ENCODE results near the gene PTTG1. TPM values are rescaled to one million over a fixed set of nuclear protein-coding genes. Genes with fewer than 3 reads are reported as not detected.

PTTG1 gene
- total and polyA plus RNA-seq, 9 of the 15 experiments (the other 6 are each of a cell fraction or from before 2014, with no cell fraction given): 193 to 1,088 (median 349) TPM

DNA sequence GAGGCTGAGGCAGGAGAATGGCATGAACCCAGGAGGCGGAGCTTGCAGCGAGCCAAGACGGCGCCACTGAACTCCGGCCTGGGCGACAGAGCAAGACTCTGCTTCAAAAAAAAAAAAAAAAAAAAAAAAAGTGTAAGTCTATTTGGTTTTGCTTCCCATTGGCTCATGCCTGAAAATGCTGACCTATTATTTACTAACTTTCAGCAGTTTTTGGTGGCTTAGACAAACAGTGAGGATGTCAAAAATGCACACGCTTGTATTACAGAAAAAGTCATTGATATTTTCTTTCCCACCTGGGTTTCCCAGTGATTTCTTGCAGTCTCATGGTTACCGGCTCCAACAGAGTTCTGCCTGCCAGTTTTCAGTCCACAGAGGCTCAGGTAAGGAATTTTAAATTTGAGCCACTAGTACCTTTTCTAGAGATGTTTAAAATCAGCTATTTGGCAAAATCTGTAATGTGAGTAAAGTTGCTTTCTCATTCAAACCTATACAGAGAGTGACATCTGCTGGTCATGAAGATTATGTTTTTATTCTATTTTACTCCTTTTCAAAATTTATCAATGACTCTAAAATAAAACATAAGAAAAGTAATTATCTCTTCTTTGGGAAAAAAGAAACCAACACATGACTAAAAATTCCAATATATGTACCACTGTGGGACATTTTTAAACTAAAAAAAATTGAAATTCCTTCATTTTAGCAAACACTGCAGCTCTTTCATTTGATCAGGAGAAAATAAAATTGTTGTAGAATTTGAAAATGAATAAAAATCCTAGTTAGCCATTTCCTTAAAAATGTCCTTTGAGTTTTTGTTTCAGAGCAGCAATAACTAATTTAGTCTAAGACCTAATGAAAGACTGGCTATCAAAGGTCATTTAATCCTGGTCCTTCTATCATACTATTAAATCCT, 30.6 kb upstream of the PTTG1 start (continued):
- TF ChIP-seq MAFG (tag; conservative IDR thresholded peaks at IDR 0.05) (peak; percentile 47; the same call in 1 of the 2 replicates), C11orf30 (IDR thresholded peaks at IDR 0.05; ENCODE audit: low read depth) (peak; percentile 52; the same call in 1 of the 2 replicates), ZNF316 (IDR thresholded peaks at IDR 0.05) (peak; percentile 76), CTCF (IDR thresholded peaks at IDR 0.05 in 2 of 3, conservative IDR thresholded peaks at IDR 0.05 in 1 of 3; ENCODE audit: insufficient read depth in 2 of 3, low read depth in 1 of 3, low read length in 3 of 3) (peak in 2 of 3 experiments; percentile 32 to 69; a peak in 3 of 6 replicates), ETV1 (tag; conservative IDR thresholded peaks at IDR 0.05; ENCODE audit: low read depth) (no peak)

GRCh38 chr5:160395111-160395510, 26.5 kb upstream of the PTTG1 start:
- ChIA-PET POLR2A (no interaction called here), CTCF (ENCODE audit: low intra/inter-chr PET ratio) (no interaction called here)
- Histone ChIP-seq H3K9me3 (replicated peaks; ENCODE audit: control insufficient read depth, insufficient read depth, low read depth, low read length) (no peaks in the 10 kb centered on the region), H4K20me1 (replicated peaks; ENCODE audit: control insufficient read depth, insufficient read depth, low read length) (no peaks in the 10 kb centered on the region), H2AFZ (ENCODE audit: low read depth, low read length) (no peak overlapping the region), H3K36me3 (ENCODE audit: control insufficient read depth, insufficient read depth, low read length) (no peaks in the 10 kb centered on the region), H3K27ac (ENCODE audit: extremely low read depth, low read depth, low read length) (no peak overlapping the region), H3K4me2 (ENCODE audit: insufficient read depth, low read length) (no peak overlapping the region), H3K4me1 (replicated peaks in 1 of 2; ENCODE audit: control insufficient read depth in 2 of 2, insufficient read depth in 2 of 2, low read length in 2 of 2) (no peaks in the 10 kb centered on the region), H3K79me2 (ENCODE audit: control insufficient read depth, insufficient read depth, low read length) (peaks cover 11% of the 10 kb centered on the region), H3K27me3 (ENCODE audit: control insufficient read depth in 2 of 2, insufficient read depth in 2 of 2, low read length in 2 of 2) (no peaks in the 10 kb centered on the region), H3K4me3 (no peak overlapping the region), H3K9me1 (ENCODE audit: control insufficient read depth, insufficient read depth, low read length) (no peaks in the 10 kb centered on the region), H3K9ac (ENCODE audit: insufficient read depth in 1 of 2, low read depth in 2 of 2, low read length in 2 of 2) (no peak overlapping the region)
- DNase-seq (ENCODE audit: extremely low read depth in 1 of 4, low spot score in 3 of 4) (no peak), FAIRE-seq (no peak), ATAC-seq (no peak)
- in situ Hi-C loops (cut with MboI): no loop called here
- intact Hi-C loops (cut with micrococcal nuclease): no loop called here
- WGBS (ENCODE audit: insufficient coverage, low coverage, missing lambda C conversion rate): 70% methylated on average over 7 of the region's 7 CpGs
- no TSS peak for BruUV-seq (replicated peaks)
- TF ChIP-seq MEF2D (tag; conservative IDR thresholded peaks at IDR 0.05; ENCODE audit: low read depth) (no peak), ZNF707 (CRISPR knock-in tag; conservative IDR thresholded peaks at IDR 0.05) (no peak), CCAR2 (IDR thresholded peaks at IDR 0.05; ENCODE audit: low read depth, low read length) (no peak), STAG1 (CRISPR knock-in tag; IDR thresholded peaks at IDR 0.05; ENCODE audit: borderline replicate concordance) (no peak), ZBTB26 (CRISPR knock-in tag; IDR thresholded peaks at IDR 0.05) (no peak), SMAD1 (IDR thresholded peaks at IDR 0.05; ENCODE audit: low read depth, low read length, partially characterized antibody) (no peak), ZNF785 (CRISPR knock-in tag; IDR thresholded peaks at IDR 0.05) (no peak), ZKSCAN8 (CRISPR knock-in tag; IDR thresholded peaks at IDR 0.05) (no peak), YY1 (IDR thresholded peaks at IDR 0.05; ENCODE audit: borderline replicate concordance in 1 of 3, control insufficient read depth in 1 of 3, extremely low read depth in 1 of 3, insufficient read depth in 3 of 3, insufficient read length in 1 of 3, insufficient replicate concordance in 2 of 3, low read depth in 1 of 3, low read length in 2 of 3) (no peak)
- TF ChIP-seq, protein P1, sequence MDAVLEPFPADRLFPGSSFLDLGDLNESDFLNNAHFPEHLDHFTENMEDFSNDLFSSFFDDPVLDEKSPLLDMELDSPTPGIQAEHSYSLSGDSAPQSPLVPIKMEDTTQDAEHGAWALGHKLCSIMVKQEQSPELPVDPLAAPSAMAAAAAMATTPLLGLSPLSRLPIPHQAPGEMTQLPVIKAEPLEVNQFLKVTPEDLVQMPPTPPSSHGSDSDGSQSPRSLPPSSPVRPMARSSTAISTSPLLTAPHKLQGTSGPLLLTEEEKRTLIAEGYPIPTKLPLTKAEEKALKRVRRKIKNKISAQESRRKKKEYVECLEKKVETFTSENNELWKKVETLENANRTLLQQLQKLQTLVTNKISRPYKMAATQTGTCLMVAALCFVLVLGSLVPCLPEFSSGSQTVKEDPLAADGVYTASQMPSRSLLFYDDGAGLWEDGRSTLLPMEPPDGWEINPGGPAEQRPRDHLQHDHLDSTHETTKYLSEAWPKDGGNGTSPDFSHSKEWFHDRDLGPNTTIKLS (IDR thresholded peaks at IDR 0.05; ENCODE audit: borderline replicate concordance, low read depth): no peak

Measured in K562 (cell line).